ENCODE data around the gene GNG11. TPM values are rescaled to one million over a fixed set of nuclear protein-coding genes. Genes with fewer than 3 reads are reported as not detected.

Gene GNG11
- total RNA-seq, 2 experiments from 2014 or later = not detected

- no peaks in the 10 kb centered on the region for H3K9me3 Mint-ChIP-seq
- POLR2A ChIA-PET = no interaction called here
- no peaks in the 10 kb centered on the region for H3K4me1 Mint-ChIP-seq
- no peak overlapping the region for H3K27ac Mint-ChIP-seq
- DNase-seq = no peak
- no peak overlapping the region for H3K4me3 Mint-ChIP-seq
- no peak for ATAC-seq (ENCODE audit: low read depth)
- H3K36me3 Mint-ChIP-seq = no peaks in the 10 kb centered on the region
- H3K27me3 Mint-ChIP-seq = no peaks in the 10 kb centered on the region
Measured at GRCh38 chr7:93972029-93972725, 50.6 kb downstream of the GNG11 start.

DNA sequence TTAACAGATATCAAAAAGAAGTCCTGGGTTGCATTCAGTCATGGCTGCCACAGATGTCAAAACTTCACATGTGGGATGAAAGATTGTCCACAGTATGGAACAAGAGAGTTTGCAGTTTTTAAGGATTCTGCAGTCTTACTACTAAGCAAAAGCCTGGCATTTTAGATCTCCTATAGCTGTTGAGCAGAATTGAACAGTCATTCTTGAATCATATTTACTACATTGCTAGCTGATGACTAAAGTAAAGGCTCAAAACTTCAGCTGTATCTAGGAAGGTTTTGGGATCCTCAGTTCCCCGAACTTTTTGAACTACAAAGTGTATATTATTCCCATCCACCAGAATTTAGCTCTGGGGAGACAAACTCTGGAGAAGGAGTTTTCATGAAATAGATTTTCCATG lies 51.6 kb downstream of the GNG11 start:
- H3K4me1 Mint-ChIP-seq = no peaks in the 10 kb centered on the region
- H3K27ac Mint-ChIP-seq = no peak overlapping the region
- DNase-seq (no peak), ATAC-seq (ENCODE audit: low read depth) (no peak)
- H3K4me3 Mint-ChIP-seq = no peak overlapping the region
- H3K9me3 Mint-ChIP-seq = no peaks in the 10 kb centered on the region
- no peaks in the 10 kb centered on the region for H3K36me3 Mint-ChIP-seq
- H3K27me3 Mint-ChIP-seq = no peaks in the 10 kb centered on the region
- POLR2A ChIA-PET = no interaction called here

GRCh38 chr7:93977211-93977950 lies 55.8 kb downstream of the GNG11 start:
- H3K27me3 Mint-ChIP-seq = no peaks in the 10 kb centered on the region
- POLR2A ChIA-PET = no interaction called here
- ATAC-seq (ENCODE audit: low read depth) (no peak), DNase-seq (no peak)
- no peak overlapping the region for H3K27ac Mint-ChIP-seq
- no peaks in the 10 kb centered on the region for H3K4me1 Mint-ChIP-seq
- no peaks in the 10 kb centered on the region for H3K36me3 Mint-ChIP-seq
- no peaks in the 10 kb centered on the region for H3K9me3 Mint-ChIP-seq
- H3K4me3 Mint-ChIP-seq = no peak overlapping the region

Other genes starting within 250 kb of the GNG11 start
- not detected for gene TFPI2, start 31.0 kb upstream of the GNG11 start, total RNA-seq
- not detected for gene GNGT1, start 15.2 kb upstream of the GNG11 start, total RNA-seq
- gene BET1, start 82.6 kb downstream of the GNG11 start, total RNA-seq = 10 to 100 TPM; 21.0 to 22.0 TPM